T-helper 9 cell (primary cell): ENCODE data around the gene CD37.
"Not testable (repeated sequence)": the region's sequence is repeated elsewhere in the genome, so short reads cannot be mapped to it uniquely, and the experiment has no call there.

Source experiments
- DNase-seq: peaks from one replicate; pipeline ENCODE4 v3.0.0-alpha.2; 2020

CD37 gene

DNA sequence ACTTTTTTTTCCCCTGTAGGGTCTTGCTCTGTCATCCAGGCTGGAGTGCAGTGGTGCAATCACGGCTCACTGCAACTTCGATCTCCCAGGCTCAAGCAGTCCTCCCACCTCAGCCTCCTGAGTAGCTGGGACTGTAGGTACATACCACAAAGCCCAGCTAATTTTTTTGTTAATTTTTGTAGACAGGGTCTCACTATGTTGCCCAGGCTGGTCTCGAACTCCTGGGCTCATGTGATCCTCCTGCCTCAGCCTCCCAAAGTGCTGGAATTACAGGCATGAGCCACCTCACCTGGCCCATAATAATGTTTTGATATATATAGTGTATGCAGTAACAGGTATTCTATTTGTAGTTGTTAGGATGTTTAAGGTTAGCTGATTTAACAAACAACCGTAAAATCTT, 4.0 kb upstream of the CD37 start:
- DNase-seq, result not testable (repeated sequence)

DNA sequence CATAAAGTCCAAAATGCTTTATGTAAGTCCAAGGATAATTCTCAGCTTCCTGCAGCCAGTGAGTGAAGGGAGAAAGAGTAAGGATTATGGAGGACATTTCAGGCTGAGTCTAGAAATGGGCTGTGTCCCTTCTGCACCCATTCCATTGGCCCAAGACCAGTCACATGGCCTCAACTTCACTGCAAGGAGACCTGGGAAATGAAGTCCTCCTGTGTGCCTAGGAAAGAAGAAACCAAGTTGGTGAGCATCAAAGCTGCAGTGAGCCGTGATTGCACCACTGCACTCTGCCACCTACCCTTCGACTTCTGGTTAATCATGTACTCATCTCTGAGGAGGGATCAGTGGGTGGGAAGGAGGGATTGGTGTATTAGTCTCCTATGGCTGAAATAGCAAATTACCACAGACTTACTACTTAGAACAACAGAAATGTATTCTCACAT, 3.6 kb upstream of the CD37 start:
- peak; percentile 31 for DNase-seq

DNA sequence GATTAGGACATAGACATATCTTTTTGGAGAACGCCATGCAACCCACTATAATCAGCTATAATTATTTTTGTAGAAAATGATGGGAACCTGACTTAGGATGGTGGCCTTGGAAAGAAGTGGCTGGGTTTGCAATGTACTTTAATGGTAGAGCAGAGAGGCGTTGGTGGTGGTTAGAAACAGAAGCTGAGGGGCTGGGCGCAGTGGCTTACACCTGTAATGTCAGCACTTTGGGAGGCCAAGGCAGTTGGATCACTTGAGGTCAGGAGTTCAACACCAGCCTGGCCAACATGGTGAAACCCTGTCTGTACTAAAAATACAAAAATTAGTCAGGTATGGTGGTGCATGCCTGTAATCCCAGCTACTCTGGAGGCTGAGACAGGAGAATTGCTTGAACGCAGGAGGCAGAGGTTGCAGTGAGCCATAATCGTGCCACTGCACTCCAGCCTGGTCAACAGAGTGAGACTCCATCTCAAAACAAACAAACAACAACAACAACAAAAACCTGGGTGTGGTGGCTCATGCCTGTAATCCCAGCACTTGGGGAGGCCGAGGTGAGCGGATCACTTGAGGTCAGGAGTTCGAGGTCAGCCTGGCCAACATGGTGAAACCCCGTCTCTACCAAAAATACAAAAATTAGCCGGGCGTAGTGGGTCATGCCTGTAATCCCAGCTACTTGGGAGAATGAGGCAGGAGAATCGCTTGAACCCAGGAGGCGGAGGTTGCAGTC, 2.4 kb upstream of the CD37 start:
- DNase-seq, result not testable (repeated sequence)

DNA sequence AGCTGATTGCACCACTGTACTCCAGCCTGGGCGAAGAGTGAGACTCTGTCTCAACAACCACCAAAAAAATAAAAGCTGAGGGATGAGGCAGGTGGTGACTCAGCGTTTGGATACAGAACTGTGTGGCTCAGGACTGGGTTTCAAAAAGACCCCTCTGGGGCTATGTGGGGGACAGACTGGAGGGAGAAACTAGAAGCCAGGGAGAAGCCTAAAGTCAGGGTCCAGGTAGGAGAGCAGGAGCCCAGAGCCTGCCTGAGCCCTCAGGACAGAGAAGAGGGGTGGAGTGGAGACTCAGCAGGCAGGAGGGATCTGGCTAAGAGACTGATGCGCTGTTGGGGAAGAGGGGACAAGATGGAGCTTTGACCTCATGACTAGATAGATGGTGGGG, 1.8 kb upstream of the CD37 start:
- DNase-seq, result no peak

DNA sequence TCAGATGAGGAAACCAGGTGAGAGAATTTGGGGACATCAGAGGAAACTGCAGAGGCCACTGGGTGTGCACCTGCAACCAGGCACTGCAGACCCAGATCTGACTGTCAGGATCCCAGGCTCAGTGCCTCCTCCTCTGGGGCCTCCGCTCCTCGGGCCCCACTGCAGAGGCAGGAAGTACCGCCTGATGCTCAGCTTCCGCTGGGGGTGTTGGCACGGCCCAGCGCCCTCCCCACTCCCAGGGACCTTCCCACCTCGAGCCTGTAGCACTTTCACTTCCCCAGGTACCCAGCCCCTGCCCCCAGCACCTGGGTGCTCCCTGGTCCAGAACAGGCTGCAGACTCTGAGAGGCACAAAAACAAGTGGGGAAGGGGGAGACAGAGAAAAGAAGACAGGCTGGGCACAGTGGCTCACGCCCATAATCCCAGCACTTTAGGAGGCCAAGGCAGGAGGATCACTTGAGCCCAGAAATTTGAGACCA, 1.4 kb upstream of the CD37 start:
- DNase-seq, result peak; percentile 54

DNA sequence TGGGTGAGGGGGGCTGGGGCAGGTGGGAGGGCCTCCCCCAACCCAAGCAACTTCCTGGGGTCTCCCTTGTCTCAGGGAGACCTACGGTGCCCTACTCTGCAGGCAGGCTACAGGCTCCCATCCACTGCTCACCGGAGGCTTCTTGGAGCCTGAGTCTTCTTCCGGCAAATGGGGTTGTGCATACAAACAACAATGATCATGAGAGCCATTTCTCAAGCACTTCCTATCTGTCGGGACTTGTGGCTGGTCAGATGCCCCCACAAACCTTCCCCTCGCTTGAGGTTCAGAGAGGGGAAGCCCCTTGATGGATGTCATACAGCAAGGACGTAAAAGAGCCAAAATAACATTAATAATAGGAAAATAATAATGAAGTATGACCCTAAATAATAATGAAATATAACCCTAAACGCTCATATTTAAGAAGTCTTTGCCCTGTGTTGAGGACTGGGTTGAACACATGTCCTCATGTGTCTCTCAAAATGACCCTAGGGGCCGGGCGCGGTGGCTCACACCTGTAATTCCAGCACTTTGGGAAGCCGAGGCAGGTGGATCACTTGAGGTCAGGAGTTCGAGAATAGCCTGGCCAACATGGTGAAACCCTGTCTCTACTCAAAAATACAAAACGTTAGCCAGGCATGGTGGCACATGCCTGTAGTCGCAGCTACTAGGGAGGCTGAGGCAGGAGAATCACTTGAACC, 727 bp downstream of the CD37 start:
- no peak for DNase-seq

DNA sequence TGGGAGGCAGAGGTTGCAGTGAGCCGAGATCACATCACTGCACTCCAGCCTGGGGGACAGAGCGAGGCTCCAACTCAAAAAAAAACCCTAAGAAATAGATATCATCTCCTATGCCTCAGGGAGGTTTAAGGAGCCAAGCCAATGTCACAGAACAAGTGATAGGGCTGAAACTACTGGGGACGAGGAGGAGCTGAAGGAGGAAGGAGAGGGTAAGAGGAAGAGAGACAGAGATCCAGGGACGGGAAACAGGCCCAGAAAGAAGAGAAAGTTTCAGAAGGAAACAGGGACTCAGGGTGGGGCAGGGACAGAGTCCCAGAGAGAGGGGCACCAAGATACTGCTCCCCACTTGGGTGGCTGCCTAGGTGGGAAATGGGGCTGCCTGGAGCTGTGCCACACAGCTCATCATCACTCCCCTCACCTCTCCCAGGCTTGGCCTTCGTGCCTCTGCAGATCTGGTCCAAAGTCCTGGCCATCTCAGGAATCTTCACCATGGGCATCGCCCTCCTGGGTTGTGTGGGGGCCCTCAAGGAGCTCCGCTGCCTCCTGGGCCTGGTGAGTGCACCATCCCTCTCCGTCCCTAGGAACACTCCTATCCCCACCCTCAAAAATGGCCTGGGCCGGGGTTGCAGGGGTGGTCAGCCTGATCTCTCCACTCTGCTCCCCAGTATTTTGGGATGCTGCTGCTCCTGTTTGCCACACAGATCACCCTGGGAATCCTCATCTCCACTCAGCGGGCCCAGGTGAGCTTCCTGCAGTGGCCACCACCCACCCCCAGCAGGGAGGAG, 1.5 kb downstream of the CD37 start:
- DNase-seq, result no peak

DNA sequence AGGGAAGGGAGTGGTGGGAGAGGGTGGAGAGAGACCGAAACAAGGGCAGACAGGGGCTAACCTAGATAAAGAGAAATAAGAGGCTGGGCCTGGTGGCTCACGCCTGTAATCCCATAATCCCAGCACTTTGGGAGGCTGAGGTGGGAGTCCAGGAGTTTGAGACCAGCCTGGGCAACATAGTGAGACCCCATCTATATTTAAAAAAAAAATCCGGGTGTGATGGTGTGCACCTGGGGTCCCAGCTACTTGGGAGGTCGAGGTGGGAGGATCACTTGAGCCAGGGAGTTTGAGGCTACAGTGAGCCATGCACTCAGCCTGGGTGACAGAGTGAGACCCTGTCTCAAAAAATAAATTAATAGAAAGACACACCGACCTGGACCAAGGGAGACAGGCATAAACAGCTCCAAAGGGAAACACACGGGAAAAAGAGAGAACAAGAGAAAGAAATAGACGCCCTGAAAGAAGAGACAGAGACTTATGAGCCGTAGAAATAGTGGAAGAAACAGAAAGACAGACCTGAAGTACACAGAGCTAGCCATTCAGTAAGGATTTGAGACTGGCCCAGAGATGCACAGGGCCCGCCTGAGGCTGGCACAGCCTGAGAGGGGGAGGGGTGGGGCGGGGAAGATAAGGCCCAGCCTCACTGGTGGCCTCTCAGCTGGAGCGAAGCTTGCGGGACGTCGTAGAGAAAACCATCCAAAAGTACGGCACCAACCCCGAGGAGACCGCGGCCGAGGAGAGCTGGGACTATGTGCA, 2.2 kb downstream of the CD37 start:
- no peak for DNase-seq

DNA sequence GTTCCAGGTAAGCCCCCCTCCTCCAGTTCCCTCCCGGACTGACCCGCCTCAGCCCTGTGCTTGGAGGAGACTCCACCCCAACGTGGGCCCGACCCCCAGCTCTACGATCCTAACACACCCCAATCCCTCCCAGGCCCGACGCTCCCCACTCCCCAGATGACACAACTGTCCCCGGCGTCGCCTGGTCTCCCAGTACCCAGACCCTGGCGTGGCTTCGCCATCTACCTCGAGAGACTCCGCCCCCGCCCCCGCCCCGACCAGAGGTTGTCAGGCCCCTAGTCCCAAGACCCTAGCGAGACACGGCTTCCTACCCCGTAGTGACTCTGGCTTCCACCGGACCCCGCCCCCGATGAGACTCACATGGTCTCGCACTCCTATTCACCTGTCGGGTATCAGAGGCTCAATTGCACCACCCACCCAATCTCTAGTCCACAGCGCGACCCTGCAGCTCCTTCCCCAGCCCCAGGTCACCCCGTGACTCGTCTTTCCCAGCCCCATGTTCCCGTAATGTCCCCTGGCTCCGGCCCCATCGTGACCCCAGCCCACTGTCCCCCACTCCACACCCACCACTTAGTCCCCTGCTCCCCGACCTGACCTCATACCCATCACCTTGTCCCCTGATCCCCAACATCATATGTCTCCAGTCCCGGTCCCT, 2.9 kb downstream of the CD37 start:
- DNase-seq, result no peak

DNA sequence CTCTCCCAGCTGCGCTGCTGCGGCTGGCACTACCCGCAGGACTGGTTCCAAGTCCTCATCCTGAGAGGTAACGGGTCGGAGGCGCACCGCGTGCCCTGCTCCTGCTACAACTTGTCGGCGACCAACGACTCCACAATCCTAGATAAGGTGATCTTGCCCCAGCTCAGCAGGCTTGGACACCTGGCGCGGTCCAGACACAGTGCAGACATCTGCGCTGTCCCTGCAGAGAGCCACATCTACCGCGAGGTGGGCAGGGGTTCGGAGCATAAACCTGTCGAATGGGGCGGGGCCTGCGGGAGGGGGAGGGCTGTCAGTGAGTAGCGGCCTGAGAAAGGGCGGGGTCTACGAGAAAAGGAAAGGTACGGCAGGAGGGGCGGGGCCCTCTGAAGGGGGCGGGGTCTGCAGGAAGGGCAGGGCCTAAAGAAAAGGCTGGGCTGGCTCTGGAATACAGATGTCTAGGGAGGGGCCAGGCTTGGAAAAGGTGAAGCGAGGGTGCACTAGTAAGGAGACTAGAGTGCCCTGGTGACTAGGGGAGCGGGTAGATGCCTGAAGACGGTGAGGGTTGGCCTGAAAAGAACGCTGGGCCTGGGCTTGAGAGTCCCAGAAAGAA, 3.6 kb downstream of the CD37 start:
- no peak for DNase-seq

DNA sequence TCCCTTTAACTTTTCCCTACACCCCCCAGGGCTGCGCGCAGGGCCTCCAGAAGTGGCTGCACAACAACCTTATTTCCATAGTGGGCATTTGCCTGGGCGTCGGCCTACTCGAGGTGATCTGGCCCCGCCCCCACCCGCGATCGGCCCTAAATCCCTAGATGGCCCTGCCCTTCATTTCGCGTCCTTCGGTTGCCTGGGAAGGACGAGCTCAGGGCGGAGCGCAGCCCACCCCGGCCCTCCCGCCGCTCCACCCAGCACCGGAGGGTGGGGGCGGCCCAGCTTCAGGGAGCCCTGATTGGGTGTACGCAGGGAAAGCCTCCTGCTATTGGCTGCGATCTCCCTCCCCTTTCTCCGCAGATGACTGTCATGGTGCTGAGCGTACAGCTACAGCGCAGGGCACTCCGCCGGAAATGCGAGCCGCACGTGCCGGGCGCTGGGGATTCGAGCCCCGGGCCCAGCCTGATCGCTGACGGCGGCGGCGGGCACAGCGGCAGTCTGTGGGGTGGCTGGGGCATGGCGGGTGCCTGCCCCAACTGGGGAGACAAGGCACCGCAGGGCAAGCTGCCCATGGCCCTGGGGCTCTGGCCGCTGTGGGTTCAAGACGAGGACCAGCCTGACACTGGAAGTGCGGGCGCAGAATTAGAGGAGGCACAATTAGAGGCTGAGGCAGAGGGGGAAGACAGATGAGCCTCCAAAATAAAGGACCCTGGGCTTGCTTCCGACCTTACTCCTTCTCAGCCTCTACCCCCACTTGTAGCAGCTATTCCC, 4.3 kb downstream of the CD37 start:
- no peak for DNase-seq

DNA sequence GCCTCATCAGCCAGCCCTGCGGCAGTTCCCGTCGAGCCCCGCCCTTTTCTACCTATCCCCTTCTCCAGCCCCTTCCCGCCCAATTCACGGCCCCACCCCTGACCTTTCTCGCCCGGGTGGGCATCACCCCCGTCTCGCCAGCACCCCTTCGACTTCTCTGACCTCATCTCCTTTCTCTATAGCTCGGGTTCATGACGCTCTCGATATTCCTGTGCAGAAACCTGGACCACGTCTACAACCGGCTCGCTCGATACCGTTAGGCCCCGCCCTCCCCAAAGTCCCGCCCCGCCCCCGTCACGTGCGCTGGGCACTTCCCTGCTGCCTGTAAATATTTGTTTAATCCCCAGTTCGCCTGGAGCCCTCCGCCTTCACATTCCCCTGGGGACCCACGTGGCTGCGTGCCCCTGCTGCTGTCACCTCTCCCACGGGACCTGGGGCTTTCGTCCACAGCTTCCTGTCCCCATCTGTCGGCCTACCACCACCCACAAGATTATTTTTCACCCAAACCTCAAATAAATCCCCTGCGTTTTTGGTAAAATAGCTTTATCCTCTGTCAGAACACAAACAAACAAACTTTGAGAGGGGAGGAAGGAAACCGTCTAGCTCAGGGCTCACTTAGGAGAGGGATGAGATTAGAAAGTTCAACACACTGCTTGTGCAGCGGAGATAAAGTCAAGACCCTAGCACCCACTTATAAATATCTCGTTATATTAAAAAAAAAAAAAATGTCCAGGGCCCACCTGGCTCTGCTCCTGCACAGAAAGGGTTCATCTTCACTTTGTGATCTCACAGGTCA, 5.1 kb downstream of the CD37 start:
- DNase-seq, result no peak

DNA sequence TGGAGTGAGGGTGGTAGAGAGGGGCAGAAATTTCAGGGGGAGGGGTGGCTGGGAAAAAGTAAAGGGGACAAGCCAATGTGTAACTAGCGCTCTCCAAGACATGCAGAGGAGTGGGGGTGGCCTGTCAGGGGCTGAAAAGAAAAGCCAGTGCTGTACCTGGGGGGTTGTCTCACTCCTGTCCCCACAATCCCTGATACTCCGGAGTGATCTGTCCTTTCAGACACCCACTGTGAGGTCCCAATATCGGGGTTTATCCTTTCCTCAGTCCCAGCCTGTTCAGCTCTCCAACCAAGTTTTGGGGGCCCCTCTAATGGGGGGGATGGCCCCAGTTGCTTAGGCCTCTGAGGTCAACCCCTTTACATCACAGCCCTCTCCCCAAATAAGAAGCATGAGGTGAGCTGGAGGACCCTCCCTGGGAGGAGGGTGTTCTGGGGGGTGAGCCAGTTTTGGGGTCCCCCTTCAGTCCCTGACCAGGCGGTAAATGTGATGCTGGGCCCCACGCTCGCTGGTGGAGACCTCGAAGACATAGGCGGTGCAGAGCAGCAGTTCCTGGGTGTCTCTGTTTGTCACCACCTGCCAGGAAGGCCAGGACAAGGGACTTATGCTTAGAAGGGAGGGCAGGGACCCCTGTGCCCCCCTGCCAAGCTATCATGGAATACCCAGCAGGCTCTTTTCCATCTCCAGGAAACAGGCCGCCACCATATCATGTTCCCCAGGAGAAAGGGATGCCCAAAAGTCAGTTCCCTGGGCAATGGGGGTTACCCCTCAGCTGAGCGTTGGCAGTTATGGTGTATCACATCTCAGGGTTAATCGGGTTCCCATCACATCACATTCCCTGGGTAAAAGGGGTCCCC, 5.9 kb downstream of the CD37 start:
- no peak for DNase-seq

DNA sequence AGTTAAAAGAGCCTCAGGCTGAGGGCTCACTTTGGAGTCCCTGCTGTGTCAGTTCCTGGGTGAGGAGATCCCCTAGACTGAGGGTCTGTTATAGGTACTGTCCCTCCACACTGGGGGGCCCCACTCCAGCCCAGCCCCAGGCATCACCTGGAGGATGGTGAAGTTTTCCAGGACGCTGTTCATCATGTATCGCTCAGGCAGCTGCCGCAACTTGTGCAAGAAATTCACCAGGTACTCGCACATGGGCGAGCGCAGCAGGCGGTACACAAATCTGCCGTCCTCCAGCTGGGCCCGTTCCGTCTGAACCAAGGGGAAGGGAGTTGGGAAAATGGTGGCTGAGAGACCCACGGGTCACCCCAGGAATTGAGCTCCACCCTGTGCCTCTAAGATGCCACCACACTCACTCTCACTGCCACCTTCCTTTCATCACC, 7.1 kb downstream of the CD37 start:
- no peak for DNase-seq

DNA sequence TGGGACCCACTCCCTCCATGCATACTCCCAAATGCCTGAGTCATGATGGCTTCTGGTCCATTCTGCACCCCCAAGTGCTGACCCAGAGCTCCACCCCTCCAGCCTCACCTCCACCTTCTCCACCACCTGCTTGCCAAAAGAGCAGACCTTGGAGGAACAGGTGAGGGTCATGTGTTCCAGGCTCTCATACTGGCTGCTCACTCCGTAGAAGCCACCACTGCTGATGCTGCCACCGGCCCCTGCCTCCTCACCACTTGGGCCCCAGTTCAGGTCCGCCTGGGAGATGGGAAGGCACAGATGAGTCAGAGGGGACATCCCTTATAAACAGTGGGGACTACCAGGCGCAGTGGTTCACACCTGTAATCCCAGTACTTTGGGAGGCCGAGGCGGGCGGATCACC, 7.9 kb downstream of the CD37 start:
- no peak for DNase-seq

DNA sequence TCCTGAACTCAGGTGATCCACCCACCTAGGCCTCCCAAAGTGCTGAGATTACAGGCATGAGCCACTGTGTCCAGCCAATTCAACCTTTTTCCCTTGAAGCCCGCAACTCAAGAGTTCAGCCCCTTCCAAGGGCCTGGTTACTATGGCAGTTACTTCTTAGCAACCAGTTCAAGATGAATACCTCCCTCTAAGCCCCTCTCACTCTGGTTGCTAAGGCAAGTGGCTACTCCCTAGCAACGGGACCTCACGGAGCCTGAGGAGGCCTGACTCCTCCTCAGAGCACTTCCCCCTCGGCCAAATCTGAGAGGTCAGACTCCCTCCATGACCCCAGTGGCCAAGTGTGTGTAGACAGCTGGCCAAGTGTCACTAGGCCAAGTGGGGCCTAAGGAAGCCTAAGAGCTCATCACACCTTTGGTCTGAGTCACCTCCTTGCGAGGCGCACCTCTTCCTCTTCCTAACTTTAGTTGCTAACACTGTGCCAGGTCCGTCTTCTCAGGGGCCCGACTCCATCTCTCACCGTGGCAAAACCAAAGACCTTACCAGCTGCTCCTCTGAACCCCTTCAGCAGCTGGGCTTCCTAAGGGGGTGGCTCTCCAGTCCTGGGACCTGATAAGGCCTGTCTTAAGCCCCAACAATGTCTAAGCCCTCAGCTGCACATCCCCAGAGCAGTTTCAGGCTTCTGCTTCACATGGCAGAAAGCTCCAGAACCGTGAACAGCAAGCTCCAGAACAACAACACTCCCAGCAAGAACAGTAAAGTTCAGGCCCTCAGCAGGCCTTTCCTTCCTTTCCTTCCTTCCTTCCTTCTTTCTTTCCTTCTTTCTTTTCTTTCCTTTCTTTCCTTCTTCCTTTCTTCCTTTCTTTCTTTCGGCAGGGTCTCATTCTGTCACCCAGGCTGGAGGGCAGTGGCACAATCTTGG, 9.6 kb downstream of the CD37 start:
- no peak for DNase-seq

DNA sequence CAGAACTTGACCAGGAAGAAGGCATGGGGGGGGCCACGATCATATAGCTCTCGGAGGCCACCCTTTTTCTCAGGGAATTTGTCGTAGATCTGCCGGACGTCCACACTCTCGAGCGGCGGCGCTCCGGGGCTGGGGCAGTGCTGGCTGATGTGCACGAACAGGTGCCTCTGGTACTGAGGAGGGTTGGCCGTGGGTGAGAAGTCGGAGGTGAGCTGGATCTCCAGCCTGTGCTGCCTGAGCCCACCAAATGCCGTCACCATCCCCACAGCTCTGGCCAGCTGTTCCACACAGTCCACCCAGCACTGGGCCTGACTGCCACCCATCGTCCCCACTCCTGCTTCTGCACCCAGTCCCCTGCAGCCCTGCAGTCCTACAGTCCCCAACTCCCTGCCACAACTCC, 12.0 kb downstream of the CD37 start:
- DNase-seq, result no peak

DNA sequence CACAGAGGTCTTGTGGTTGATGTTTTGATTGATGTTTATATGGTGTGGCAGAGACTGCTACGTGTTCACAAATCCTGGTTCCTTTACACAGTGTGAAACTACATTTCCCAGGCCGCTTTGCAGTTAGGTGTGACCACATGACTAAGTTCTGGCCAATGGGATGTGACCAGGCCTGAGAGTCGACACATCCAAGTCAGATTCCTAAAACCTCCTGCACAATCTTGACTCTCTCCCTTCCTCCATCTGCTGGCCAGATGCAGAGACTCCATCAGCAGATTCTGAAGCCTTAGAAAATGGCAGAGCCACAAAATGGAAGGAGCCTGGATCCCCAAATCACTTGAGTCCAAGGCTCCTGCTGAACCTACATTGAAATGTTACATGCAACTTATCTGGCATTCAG, 12.6 kb downstream of the CD37 start:
- no peak for DNase-seq
